DOHH2 (cell line): ENCODE results near the gene KCNIP1.

ENCODE experiments used
- H3F3A ChIP-seq: fragments of 200-600 bp; sonication (generic), shearing (Covaris generic); 2 replicates; pipeline ENCODE4 v1.6.0; 2016; ENCODE audit warnings: antibody characterized with exemption, mild to moderate bottlenecking; ENCODE audit not compliant: control insufficient read depth, insufficient read depth
- H3K27ac ChIP-seq: fragments of 200-600 bp; sonication (generic); 2 replicates; pipeline ENCODE4 v1.5.1; 2014; ENCODE audit warnings: low read depth, mild to moderate bottlenecking, low read length, moderate library complexity
- H3K27me3 ChIP-seq: fragments of 200-600 bp; sonication (generic); 2 replicates; pipeline ENCODE4 v1.6.1; 2014; ENCODE audit warnings: mild to moderate bottlenecking, low read length, mixed read lengths; ENCODE audit not compliant: control insufficient read depth
- H3K36me3 ChIP-seq: fragments of 200-600 bp; sonication (generic); 2 replicates; pipeline ENCODE4 v1.6.1; 2014; ENCODE audit warnings: mild to moderate bottlenecking, low read length, moderate library complexity, mixed read lengths; ENCODE audit not compliant: control insufficient read depth
- H3K4me1 ChIP-seq: fragments of 200-600 bp; sonication (generic); 2 replicates; pipeline ENCODE4 v1.6.1; 2014; ENCODE audit warnings: mild to moderate bottlenecking, low read length, mixed read lengths; ENCODE audit not compliant: control insufficient read depth
- H3K4me2 ChIP-seq: fragments of 200-600 bp; sonication (generic); 2 replicates; pipeline ENCODE4 v1.6.0; 2014; ENCODE audit warnings: mild to moderate bottlenecking, low read length, moderate library complexity
- H3K4me3 ChIP-seq: fragments of 200-600 bp; sonication (generic); 2 replicates; pipeline ENCODE4 v1.5.1; 2014; ENCODE audit warnings: mild to moderate bottlenecking, low read length, mixed read lengths
- H3K79me2 ChIP-seq: fragments of 200-600 bp; sonication (generic); 2 replicates; pipeline ENCODE4 v1.6.1; 2014; ENCODE audit warnings: mild to moderate bottlenecking, low read length, mixed read lengths; ENCODE audit not compliant: control insufficient read depth
- H3K9me2 ChIP-seq: fragments of 200-600 bp; sonication (generic); replicated peaks from 2 replicates; pipeline ENCODE4 v1.6.1; 2014; ENCODE audit warnings: mild to moderate bottlenecking, low read length, mixed read lengths; ENCODE audit not compliant: control insufficient read depth
- H3K9me3 ChIP-seq: fragments of 200-600 bp; sonication (generic); 2 replicates; pipeline ENCODE4 v1.6.1; 2014; ENCODE audit warnings: antibody characterized with exemption, low read length, mixed read lengths; ENCODE audit not compliant: control insufficient read depth, insufficient read depth
- H4K20me1 ChIP-seq: fragments of 200-600 bp; sonication (generic); 2 replicates; pipeline ENCODE4 v1.6.0; 2014; ENCODE audit warnings: low read depth, mild to moderate bottlenecking, antibody characterized with exemption, low read length, moderate library complexity; ENCODE audit not compliant: control insufficient read depth, insufficient read depth
- EZH2phosphoT487 ChIP-seq: fragments of 200-600 bp; sonication (generic); IDR thresholded peaks from 2 replicates; pipeline ENCODE4 v1.6.1; 2017; ENCODE audit warnings: borderline replicate concordance, mild to moderate bottlenecking, antibody characterized with exemption, low read length, moderate library complexity, mixed read lengths
- TF ChIP-seq, protein P1 (sequence below): fragments of 200-600 bp; sonication (generic); IDR thresholded peaks from one replicate; pipeline ENCODE4 v1.5.1; 2014; ENCODE audit warnings: antibody characterized with exemption, mild to moderate bottlenecking, low read depth, low read length; ENCODE audit not compliant: poor library complexity, severe bottlenecking

KCNIP1 gene

DNA sequence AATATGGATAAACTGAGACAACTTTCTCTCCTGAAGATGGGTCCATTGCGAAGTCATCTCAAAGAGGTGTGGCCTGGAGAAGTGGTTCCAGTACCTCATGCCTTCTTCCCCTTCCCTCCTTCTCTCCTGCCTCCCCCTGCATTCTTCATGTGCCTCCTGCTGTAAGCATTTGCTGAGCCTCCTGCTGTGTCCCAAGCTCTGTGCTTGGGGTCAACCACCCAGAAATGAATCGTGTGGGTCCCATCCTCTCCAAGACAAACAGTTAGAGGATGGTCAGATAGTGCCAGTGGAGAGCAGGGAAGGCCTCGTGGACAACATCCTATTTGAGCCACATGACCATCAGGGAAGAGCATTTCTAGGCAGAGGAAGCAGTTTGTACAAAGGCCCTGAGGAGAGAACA is 53.5 kb downstream of the KCNIP1 start:
- H3K36me3 ChIP-seq = no peaks in the 10 kb centered on the region
- no peak overlapping the region for H3K27ac ChIP-seq
- no peaks in the 10 kb centered on the region; the same call in 1 of the 2 replicates for H4K20me1 ChIP-seq
- H3K27me3 ChIP-seq = no peaks in the 10 kb centered on the region
- no peaks in the 10 kb centered on the region for H3F3A ChIP-seq
- H3K4me1 ChIP-seq = no peaks in the 10 kb centered on the region
- no peak overlapping the region for H3K4me3 ChIP-seq
- TF ChIP-seq, protein P1, sequence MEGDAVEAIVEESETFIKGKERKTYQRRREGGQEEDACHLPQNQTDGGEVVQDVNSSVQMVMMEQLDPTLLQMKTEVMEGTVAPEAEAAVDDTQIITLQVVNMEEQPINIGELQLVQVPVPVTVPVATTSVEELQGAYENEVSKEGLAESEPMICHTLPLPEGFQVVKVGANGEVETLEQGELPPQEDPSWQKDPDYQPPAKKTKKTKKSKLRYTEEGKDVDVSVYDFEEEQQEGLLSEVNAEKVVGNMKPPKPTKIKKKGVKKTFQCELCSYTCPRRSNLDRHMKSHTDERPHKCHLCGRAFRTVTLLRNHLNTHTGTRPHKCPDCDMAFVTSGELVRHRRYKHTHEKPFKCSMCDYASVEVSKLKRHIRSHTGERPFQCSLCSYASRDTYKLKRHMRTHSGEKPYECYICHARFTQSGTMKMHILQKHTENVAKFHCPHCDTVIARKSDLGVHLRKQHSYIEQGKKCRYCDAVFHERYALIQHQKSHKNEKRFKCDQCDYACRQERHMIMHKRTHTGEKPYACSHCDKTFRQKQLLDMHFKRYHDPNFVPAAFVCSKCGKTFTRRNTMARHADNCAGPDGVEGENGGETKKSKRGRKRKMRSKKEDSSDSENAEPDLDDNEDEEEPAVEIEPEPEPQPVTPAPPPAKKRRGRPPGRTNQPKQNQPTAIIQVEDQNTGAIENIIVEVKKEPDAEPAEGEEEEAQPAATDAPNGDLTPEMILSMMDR = no peak
- no peaks in the 10 kb centered on the region for H3K79me2 ChIP-seq
- H3K9me2 ChIP-seq = no peaks in the 10 kb centered on the region
- no peaks in the 10 kb centered on the region for H3K9me3 ChIP-seq
- H3K4me2 ChIP-seq = no peak overlapping the region

DNA sequence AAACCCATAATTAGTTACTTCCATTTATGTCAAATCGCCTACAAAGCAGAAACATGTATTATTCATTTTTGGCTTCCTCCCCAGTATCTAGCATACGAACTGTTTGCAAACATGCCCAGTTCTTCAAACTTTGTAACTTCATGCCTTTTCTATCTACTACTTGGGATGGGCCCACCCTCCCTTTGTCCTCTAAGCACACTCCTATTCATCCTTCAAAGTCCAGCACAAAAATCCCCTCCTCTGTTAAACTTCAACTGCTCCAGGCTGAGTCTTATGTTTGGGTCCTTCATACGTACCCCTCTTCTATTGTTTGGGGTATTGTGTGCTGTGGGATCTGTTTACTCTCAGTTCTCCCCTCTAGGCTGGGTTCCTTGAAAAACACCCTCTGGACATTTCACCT is 55.5 kb downstream of the KCNIP1 start:
- Histone ChIP-seq H3K27me3 (no peaks in the 10 kb centered on the region), H3K27ac (no peak overlapping the region), H3K9me2 (no peaks in the 10 kb centered on the region), H3K79me2 (no peaks in the 10 kb centered on the region), H3K36me3 (no peaks in the 10 kb centered on the region), H3K4me2 (no peak overlapping the region), H4K20me1 (no peaks in the 10 kb centered on the region; the same call in 1 of the 2 replicates), H3F3A (no peaks in the 10 kb centered on the region), H3K9me3 (no peaks in the 10 kb centered on the region), H3K4me3 (no peak overlapping the region), H3K4me1 (no peaks in the 10 kb centered on the region)
- no peak for TF ChIP-seq EZH2phosphoT487
- TF ChIP-seq, protein P1 = no peak

DNA sequence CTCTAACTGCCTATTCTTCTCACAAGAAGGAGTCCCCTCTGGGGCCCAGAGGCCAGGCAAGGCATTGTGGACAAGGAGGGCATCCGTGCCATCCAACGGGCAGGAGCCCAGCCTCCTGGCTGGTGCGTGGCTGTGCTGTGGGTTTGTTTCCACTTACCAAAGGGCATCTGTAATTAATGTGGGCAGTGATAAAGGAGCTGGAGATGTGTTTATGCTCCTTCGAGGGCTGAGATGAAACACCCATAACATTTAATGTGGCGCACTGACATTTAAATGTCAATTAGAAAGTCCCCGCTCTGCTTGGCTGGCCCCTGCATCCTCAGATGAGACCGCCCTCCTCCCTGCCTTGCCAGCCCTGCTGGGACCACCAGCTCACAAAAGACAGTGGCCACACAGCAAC is 57.1 kb downstream of the KCNIP1 start:
- no peaks in the 10 kb centered on the region for H3K4me1 ChIP-seq
- H3K4me3 ChIP-seq = no peak overlapping the region
- no peak overlapping the region for H3K4me2 ChIP-seq

More for the DNA sequence above, 57.1 kb downstream of the KCNIP1 start:
- TF ChIP-seq, protein P1 = no peak
- no peak for TF ChIP-seq EZH2phosphoT487
- no peaks in the 10 kb centered on the region; the same call in 1 of the 2 replicates for H4K20me1 ChIP-seq
- H3K36me3 ChIP-seq = no peaks in the 10 kb centered on the region
- H3F3A ChIP-seq = no peaks in the 10 kb centered on the region
- H3K79me2 ChIP-seq = no peaks in the 10 kb centered on the region
- no peaks in the 10 kb centered on the region for H3K27me3 ChIP-seq
- H3K9me2 ChIP-seq = no peaks in the 10 kb centered on the region
- no peak overlapping the region for H3K27ac ChIP-seq
- H3K9me3 ChIP-seq = no peaks in the 10 kb centered on the region
